Parathyroid adenoma (tissue), 2 donors: Measurements from ENCODE around the gene PDE10A.

Experiments
- H2AFZ ChIP-seq: fragments of 300-600 bp; sonication (generic); one replicate; pipeline ENCODE4 v1.7.0; 2017; ENCODE audit warnings: antibody characterized with exemption, mild to moderate bottlenecking
- H3K27ac ChIP-seq: fragments of 300-600 bp; sonication (generic); one replicate; pipeline ENCODE4 v1.7.0; 2017
- H3K27me3 ChIP-seq: fragments of 300-600 bp; sonication (generic); one replicate; pipeline ENCODE4 v1.7.0; 2017; ENCODE audit warnings: low read length; ENCODE audit not compliant: control insufficient read depth, insufficient read depth
- H3K36me3 ChIP-seq: fragments of 300-600 bp; sonication (generic); one replicate; pipeline ENCODE4 v1.7.0; 2017; ENCODE audit warnings: low read length; ENCODE audit not compliant: control insufficient read depth, insufficient read depth
- H3K4me1 ChIP-seq: fragments of 300-600 bp; sonication (generic); one replicate; pipeline ENCODE4 v1.7.0; 2017; ENCODE audit warnings: control low read depth
- H3K4me2 ChIP-seq: fragments of 300-600 bp; sonication (generic); one replicate; pipeline ENCODE4 v1.7.0; 2017; ENCODE audit warnings: low read length
- H3K4me3 ChIP-seq: fragments of 300-600 bp; sonication (generic); one replicate; pipeline ENCODE4 v1.7.0; 2017; ENCODE audit warnings: low read depth, low read length
- H3K79me2 ChIP-seq: fragments of 300-600 bp; sonication (generic); one replicate; pipeline ENCODE4 v1.7.0; 2017; ENCODE audit warnings: control low read depth
- H3K9ac ChIP-seq: fragments of 300-600 bp; sonication (generic); one replicate; pipeline ENCODE4 v1.7.0; 2017; ENCODE audit warnings: mild to moderate bottlenecking
- H3K9me3 ChIP-seq: fragments of 300-600 bp; sonication (generic); one replicate; pipeline ENCODE4 v1.7.0; 2017; ENCODE audit warnings: low read length; ENCODE audit not compliant: control insufficient read depth
- TF ChIP-seq, protein P1 (sequence below): fragments of 300-600 bp; sonication (generic); IDR thresholded peaks from one replicate; pipeline ENCODE4 v1.7.0; 2017; ENCODE audit warnings: antibody characterized with exemption, mild to moderate bottlenecking
- donor health status: primary hyperparathyroidism.

The PDE10A gene

GRCh38 chr6:165448210-165448609 is 214.8 kb downstream of the PDE10A start:
- H3K9me3 ChIP-seq = no peaks in the 10 kb centered on the region
- no peak overlapping the region for H3K4me2 ChIP-seq
- TF ChIP-seq, protein P1, sequence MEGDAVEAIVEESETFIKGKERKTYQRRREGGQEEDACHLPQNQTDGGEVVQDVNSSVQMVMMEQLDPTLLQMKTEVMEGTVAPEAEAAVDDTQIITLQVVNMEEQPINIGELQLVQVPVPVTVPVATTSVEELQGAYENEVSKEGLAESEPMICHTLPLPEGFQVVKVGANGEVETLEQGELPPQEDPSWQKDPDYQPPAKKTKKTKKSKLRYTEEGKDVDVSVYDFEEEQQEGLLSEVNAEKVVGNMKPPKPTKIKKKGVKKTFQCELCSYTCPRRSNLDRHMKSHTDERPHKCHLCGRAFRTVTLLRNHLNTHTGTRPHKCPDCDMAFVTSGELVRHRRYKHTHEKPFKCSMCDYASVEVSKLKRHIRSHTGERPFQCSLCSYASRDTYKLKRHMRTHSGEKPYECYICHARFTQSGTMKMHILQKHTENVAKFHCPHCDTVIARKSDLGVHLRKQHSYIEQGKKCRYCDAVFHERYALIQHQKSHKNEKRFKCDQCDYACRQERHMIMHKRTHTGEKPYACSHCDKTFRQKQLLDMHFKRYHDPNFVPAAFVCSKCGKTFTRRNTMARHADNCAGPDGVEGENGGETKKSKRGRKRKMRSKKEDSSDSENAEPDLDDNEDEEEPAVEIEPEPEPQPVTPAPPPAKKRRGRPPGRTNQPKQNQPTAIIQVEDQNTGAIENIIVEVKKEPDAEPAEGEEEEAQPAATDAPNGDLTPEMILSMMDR = no peak
- no peak overlapping the region for H3K9ac ChIP-seq
- no peaks in the 10 kb centered on the region for H3K36me3 ChIP-seq
- H3K27ac ChIP-seq = no peak overlapping the region
- no peaks in the 10 kb centered on the region for H3K27me3 ChIP-seq
- H2AFZ ChIP-seq = no peak overlapping the region
- no peak overlapping the region for H3K4me3 ChIP-seq
- H3K79me2 ChIP-seq = no peaks in the 10 kb centered on the region
- no peaks in the 10 kb centered on the region for H3K4me1 ChIP-seq

- H3K4me1 ChIP-seq = no peaks in the 10 kb centered on the region
- H3K9me3 ChIP-seq = no peaks in the 10 kb centered on the region
- H3K27ac ChIP-seq = no peak overlapping the region
- H3K9ac ChIP-seq = no peak overlapping the region
- H3K79me2 ChIP-seq = no peaks in the 10 kb centered on the region
- no peaks in the 10 kb centered on the region for H3K27me3 ChIP-seq
- no peak overlapping the region for H2AFZ ChIP-seq
- H3K4me3 ChIP-seq = no peak overlapping the region
- H3K36me3 ChIP-seq = no peaks in the 10 kb centered on the region
- H3K4me2 ChIP-seq = no peak overlapping the region
- TF ChIP-seq, protein P1 = no peak
These were observed 215.9 kb downstream of the PDE10A start for GRCh38 chr6:165447141-165447540.

DNA sequence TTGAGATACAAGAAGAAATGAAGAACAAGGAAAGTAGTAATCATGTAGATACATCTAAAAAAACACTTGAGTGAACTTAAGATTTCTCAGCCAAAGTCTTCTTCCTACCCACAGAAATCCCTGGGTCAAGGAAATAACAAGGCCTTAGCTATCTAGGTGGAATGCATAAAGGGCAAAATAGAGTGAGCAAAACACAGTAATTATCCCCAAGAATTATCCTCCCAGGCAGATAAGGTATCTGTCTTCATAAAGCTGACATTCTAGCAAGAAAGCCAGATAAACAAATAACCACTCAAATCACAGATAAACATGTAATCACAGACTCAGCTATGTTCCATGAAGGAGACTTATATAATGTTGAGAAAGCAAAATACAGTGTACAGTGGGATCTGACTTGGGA is 216.7 kb downstream of the PDE10A start:
- Histone ChIP-seq H2AFZ (no peak overlapping the region), H3K9ac (no peak overlapping the region), H3K4me3 (no peak overlapping the region), H3K36me3 (no peaks in the 10 kb centered on the region), H3K27ac (no peak overlapping the region), H3K9me3 (no peaks in the 10 kb centered on the region), H3K79me2 (no peaks in the 10 kb centered on the region), H3K4me2 (no peak overlapping the region), H3K27me3 (no peaks in the 10 kb centered on the region), H3K4me1 (no peaks in the 10 kb centered on the region)
- TF ChIP-seq, protein P1 = no peak

DNA sequence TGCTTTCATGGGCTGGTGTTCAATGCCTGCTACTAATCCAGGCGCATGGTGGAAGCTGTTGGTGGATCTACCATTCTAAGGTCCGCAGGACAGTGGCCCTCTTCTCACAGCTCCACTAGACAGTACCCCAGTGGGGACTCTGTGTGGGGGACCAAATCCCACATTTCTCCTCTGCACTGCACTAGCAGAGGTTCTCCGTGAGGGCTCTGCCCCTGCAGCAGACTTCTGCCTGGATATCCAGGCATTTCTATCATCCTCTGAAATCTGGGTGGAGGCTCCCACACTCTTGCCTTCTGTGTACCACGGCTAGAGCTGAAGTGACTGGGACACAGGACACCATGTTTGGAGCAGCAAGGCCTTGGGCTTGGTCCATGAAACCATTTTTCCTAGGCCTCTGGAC is 219.6 kb downstream of the PDE10A start:
- TF ChIP-seq, protein P1 = no peak
- Histone ChIP-seq H3K79me2 (no peaks in the 10 kb centered on the region), H3K4me3 (no peak overlapping the region), H3K4me2 (no peak overlapping the region), H3K27me3 (no peaks in the 10 kb centered on the region), H2AFZ (no peak overlapping the region), H3K9me3 (no peaks in the 10 kb centered on the region), H3K36me3 (no peaks in the 10 kb centered on the region), H3K4me1 (no peaks in the 10 kb centered on the region), H3K9ac (no peak overlapping the region), H3K27ac (no peak overlapping the region)

DNA sequence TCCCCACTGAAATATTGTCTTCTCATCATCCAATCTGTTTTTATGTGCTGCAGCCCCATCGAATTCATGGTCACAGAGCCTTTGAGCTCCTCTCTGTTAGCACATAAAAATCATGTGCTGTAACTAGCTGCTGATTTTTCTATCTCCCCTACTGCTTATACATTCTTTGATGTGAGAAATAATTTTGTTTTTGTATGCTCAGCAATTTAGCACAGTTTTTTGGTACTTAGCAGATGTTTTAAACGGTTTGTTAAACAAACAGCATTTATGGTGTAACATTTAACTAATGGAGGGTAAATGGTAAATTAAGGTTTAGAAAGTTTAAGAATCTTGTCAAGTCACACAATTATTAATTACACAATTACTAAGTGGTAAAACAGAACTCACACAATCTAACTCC is 221.9 kb downstream of the PDE10A start:
- Histone ChIP-seq H3K27ac (no peak overlapping the region), H3K79me2 (no peaks in the 10 kb centered on the region), H3K4me3 (no peak overlapping the region), H3K36me3 (no peaks in the 10 kb centered on the region), H3K4me2 (no peak overlapping the region), H3K9ac (no peak overlapping the region), H3K4me1 (no peaks in the 10 kb centered on the region), H3K9me3 (no peaks in the 10 kb centered on the region), H3K27me3 (no peaks in the 10 kb centered on the region), H2AFZ (no peak overlapping the region)
- TF ChIP-seq, protein P1 = no peak
